Measurements from ENCODE around the gene LDLR. TPM values are rescaled to one million over a fixed set of nuclear protein-coding genes. Genes with fewer than 3 reads are reported as not detected.
"Not testable (repeated sequence)": the region's sequence is repeated elsewhere in the genome, so short reads cannot be mapped to it uniquely, and the experiment has no call there.

Gene LDLR
- total and polyA plus RNA-seq, 11 donors: 4.3 to 45.9 (median 19.0) TPM

DNA sequence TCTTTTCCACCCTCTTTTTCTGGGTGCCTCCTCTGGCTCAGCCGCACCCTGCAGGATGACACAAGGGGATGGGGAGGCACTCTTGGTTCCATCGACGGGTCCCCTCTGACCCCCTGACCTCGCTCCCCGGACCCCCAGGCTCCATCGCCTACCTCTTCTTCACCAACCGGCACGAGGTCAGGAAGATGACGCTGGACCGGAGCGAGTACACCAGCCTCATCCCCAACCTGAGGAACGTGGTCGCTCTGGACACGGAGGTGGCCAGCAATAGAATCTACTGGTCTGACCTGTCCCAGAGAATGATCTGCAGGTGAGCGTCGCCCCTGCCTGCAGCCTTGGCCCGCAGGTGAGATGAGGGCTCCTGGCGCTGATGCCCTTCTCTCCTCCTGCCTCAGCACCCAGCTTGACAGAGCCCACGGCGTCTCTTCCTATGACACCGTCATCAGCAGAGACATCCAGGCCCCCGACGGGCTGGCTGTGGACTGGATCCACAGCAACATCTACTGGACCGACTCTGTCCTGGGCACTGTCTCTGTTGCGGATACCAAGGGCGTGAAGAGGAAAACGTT is 24.0 kb downstream of the LDLR start:
- intact Hi-C loops (cut with DNase I): loop anchor here in 1 of 10 donors (10.0 kb wide), 1 partner anchor 168 kb away; no protein-coding TSS in a partner anchor
- 93 to 97% (median 95%) methylated on average over 24 to 27 of the region's 27 CpGs for WGBS, 4 donors
- H3K36me3 ChIP-seq: peaks cover 10 to 100% (median 98%) of the 10 kb centered on the region in 9 donors
- H3K27me3 ChIP-seq: no peaks in the 10 kb centered on the region
- no peak for TF ChIP-seq POLR2A (IDR thresholded peaks at IDR 0.05)
- TF ChIP-seq CTCF (IDR thresholded peaks at IDR 0.05): no peak
- ATAC-seq: no peak
- H3K4me3 ChIP-seq: no peak overlapping the region
- no peak overlapping the region for H3K27ac ChIP-seq
- H3K9me3 ChIP-seq: no peaks in the 10 kb centered on the region
- H3K4me1 ChIP-seq: no peaks in the 10 kb centered on the region
- DNase-seq: no peak

GRCh38 chr19:11115042-11115441 is 25.8 kb downstream of the LDLR start:
- DNase-seq (no peak), ATAC-seq (no peak)
- peaks cover 8 to 100% (median 96%) of the 10 kb centered on the region in 9 donors for H3K36me3 ChIP-seq
- no peak overlapping the region for H3K4me3 ChIP-seq
- no peaks in the 10 kb centered on the region for H3K27me3 ChIP-seq
- intact Hi-C loops (cut with DNase I): loop anchor here in 2 of 10 donors (5.0 to 10.0 kb wide), 2 partner anchors 93 to 170 kb away; no protein-coding TSS in a partner anchor
- no peaks in the 10 kb centered on the region for H3K4me1 ChIP-seq
- WGBS, 4 donors: 90 to 95% (median 93%) methylated on average over 5 of the region's 5 CpGs
- H3K9me3 ChIP-seq: no peaks in the 10 kb centered on the region
- TF ChIP-seq CTCF (IDR thresholded peaks at IDR 0.05): no peak
- no peak for TF ChIP-seq POLR2A (IDR thresholded peaks at IDR 0.05)
- H3K27ac ChIP-seq: no peak overlapping the region

GRCh38 chr19:11115895-11116446 is 26.7 kb downstream of the LDLR start:
- DNase-seq (no peak), ATAC-seq (peak in 1 of 4 donors; percentile 25)
- Histone ChIP-seq H3K36me3 (peaks cover 8 to 100% (median 96%) of the 10 kb centered on the region in 9 donors), H3K27me3 (no peaks in the 10 kb centered on the region), H3K4me1 (no peaks in the 10 kb centered on the region), H3K27ac (no peak overlapping the region), H3K9me3 (no peaks in the 10 kb centered on the region), H3K4me3 (no peak overlapping the region)
- intact Hi-C loops (cut with DNase I): loop anchor here in 2 of 10 donors (5.0 to 10.0 kb wide), 2 partner anchors 94 to 171 kb away; no protein-coding TSS in a partner anchor
- 56 to 91% (median 81%) methylated on average over 11 of the region's 11 CpGs for WGBS, 4 donors
- TF ChIP-seq CTCF (IDR thresholded peaks at IDR 0.05) (no peak), POLR2A (IDR thresholded peaks at IDR 0.05) (no peak)

DNA sequence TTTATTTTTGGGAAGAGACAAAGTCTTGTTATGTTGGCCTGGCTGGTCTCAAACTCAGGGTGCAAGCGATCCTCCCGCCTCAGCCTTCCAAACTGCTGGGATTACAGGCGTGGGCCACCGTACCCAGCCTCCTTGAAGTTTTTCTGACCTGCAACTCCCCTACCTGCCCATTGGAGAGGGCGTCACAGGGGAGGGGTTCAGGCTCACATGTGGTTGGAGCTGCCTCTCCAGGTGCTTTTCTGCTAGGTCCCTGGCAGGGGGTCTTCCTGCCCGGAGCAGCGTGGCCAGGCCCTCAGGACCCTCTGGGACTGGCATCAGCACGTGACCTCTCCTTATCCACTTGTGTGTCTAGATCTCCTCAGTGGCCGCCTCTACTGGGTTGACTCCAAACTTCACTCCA is 27.2 kb downstream of the LDLR start:
- WGBS, 4 donors: 91 to 95% (median 93%) methylated on average over 9 of the region's 9 CpGs

GRCh38 chr19:11121963-11122362 is 32.7 kb downstream of the LDLR start:
- ATAC-seq, H3K27ac ChIP-seq, H3K9me3 ChIP-seq, DNase-seq, H3K4me3 ChIP-seq, H3K4me1 ChIP-seq, H3K27me3 ChIP-seq: not testable (repeated sequence)
- peaks cover 0 to 98% (median 81%) of the 10 kb centered on the region in 9 donors for H3K36me3 ChIP-seq
- intact Hi-C loops (cut with DNase I): loop anchor here in 5 of 10 donors (10.0 kb wide), 3 partner anchors 87 to 187 kb away; no protein-coding TSS in a partner anchor
- 91 to 98% (median 94%) methylated on average over 16 to 17 of the region's 17 CpGs for WGBS, 4 donors

More for the DNA sequence above, 27.2 kb downstream of the LDLR start:
- no peak for TF ChIP-seq POLR2A (IDR thresholded peaks at IDR 0.05)
- no peak for TF ChIP-seq CTCF (IDR thresholded peaks at IDR 0.05)
- Histone ChIP-seq H3K27ac (no peak overlapping the region), H3K36me3 (peaks cover 8 to 100% (median 93%) of the 10 kb centered on the region in 9 donors), H3K9me3 (no peaks in the 10 kb centered on the region), H3K4me1 (no peaks in the 10 kb centered on the region), H3K27me3 (no peaks in the 10 kb centered on the region), H3K4me3 (no peak overlapping the region)
- intact Hi-C loops (cut with DNase I): loop anchor here in 2 of 10 donors (5.0 to 10.0 kb wide), 2 partner anchors 94 to 172 kb away; no protein-coding TSS in a partner anchor
- DNase-seq (no peak), ATAC-seq (no peak)

Data from heart left ventricle (tissue), 16 donors.